ENCODE measurements around the gene PRSS23.

GRCh38 chr11:86798988-86799387 lies 1.4 kb upstream of the PRSS23 start:
- TF ChIP-seq EP300 (IDR thresholded peaks at IDR 0.05): no peak
- TF ChIP-seq, protein P1, sequence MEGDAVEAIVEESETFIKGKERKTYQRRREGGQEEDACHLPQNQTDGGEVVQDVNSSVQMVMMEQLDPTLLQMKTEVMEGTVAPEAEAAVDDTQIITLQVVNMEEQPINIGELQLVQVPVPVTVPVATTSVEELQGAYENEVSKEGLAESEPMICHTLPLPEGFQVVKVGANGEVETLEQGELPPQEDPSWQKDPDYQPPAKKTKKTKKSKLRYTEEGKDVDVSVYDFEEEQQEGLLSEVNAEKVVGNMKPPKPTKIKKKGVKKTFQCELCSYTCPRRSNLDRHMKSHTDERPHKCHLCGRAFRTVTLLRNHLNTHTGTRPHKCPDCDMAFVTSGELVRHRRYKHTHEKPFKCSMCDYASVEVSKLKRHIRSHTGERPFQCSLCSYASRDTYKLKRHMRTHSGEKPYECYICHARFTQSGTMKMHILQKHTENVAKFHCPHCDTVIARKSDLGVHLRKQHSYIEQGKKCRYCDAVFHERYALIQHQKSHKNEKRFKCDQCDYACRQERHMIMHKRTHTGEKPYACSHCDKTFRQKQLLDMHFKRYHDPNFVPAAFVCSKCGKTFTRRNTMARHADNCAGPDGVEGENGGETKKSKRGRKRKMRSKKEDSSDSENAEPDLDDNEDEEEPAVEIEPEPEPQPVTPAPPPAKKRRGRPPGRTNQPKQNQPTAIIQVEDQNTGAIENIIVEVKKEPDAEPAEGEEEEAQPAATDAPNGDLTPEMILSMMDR (IDR thresholded peaks at IDR 0.05): no peak
